ENCODE results near the gene MATN4.

MATN4 gene

GRCh38 chr20:45282700-45283550, 25.2 kb downstream of the MATN4 start:
- TF ChIP-seq, protein P1, sequence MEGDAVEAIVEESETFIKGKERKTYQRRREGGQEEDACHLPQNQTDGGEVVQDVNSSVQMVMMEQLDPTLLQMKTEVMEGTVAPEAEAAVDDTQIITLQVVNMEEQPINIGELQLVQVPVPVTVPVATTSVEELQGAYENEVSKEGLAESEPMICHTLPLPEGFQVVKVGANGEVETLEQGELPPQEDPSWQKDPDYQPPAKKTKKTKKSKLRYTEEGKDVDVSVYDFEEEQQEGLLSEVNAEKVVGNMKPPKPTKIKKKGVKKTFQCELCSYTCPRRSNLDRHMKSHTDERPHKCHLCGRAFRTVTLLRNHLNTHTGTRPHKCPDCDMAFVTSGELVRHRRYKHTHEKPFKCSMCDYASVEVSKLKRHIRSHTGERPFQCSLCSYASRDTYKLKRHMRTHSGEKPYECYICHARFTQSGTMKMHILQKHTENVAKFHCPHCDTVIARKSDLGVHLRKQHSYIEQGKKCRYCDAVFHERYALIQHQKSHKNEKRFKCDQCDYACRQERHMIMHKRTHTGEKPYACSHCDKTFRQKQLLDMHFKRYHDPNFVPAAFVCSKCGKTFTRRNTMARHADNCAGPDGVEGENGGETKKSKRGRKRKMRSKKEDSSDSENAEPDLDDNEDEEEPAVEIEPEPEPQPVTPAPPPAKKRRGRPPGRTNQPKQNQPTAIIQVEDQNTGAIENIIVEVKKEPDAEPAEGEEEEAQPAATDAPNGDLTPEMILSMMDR (IDR thresholded peaks at IDR 0.05; ENCODE audit: borderline replicate concordance, control extremely low read depth, extremely low read depth, insufficient read depth, missing control alignments): no peak
- in situ Hi-C loops (cut with MboI; ENCODE audit: low sequenced_read_pairs, unreplicated experiment): no loop called here
- DNase-seq (ENCODE audit: low spot score): no peak

GRCh38 chr20:45279992-45280391, 28.1 kb downstream of the MATN4 start:
- TF ChIP-seq, protein P1 (IDR thresholded peaks at IDR 0.05; ENCODE audit: borderline replicate concordance, control extremely low read depth, extremely low read depth, insufficient read depth, missing control alignments): no peak
- DNase-seq (ENCODE audit: low spot score): no peak
- in situ Hi-C loops (cut with MboI; ENCODE audit: low sequenced_read_pairs, unreplicated experiment): no loop called here

DNA sequence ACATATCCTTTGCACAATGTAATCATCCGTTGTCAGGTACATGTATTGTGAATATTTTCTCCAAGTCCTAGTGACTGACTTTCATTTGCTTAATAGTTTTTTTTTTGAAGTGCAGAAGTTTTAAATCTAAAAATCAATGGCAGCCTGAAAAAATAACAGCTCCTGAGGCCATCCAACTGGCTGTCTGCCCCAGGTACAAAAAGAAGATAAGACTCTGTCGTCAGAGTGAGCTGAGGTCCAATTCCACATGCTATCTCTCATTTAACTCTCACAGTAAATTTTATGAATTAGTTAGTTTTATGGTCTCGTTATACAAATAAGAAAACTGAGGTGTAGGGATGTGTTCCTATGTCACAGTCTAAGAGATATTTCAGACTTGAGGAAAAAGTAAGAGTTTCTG, 32.8 kb downstream of the MATN4 start:
- in situ Hi-C loops (cut with MboI; ENCODE audit: low sequenced_read_pairs, unreplicated experiment): no loop called here
- TF ChIP-seq, protein P1 (IDR thresholded peaks at IDR 0.05; ENCODE audit: borderline replicate concordance, control extremely low read depth, extremely low read depth, insufficient read depth, missing control alignments): no peak
- no peak for DNase-seq (ENCODE audit: low spot score)

- in situ Hi-C loops (cut with MboI; ENCODE audit: low sequenced_read_pairs, unreplicated experiment): no loop called here
- DNase-seq (ENCODE audit: low spot score): no peak
- TF ChIP-seq, protein P1 (IDR thresholded peaks at IDR 0.05; ENCODE audit: borderline replicate concordance, control extremely low read depth, extremely low read depth, insufficient read depth, missing control alignments): no peak
Observed at GRCh38 chr20:45269754-45270270, 38.3 kb downstream of the MATN4 start.

GRCh38 chr20:45269056-45269455, 39.0 kb downstream of the MATN4 start:
- in situ Hi-C loops (cut with MboI; ENCODE audit: low sequenced_read_pairs, unreplicated experiment): no loop called here
- TF ChIP-seq, protein P1 (IDR thresholded peaks at IDR 0.05; ENCODE audit: borderline replicate concordance, control extremely low read depth, extremely low read depth, insufficient read depth, missing control alignments): no peak
- DNase-seq (ENCODE audit: low spot score): no peak

GRCh38 chr20:45268531-45268930, 39.6 kb downstream of the MATN4 start:
- no peak for DNase-seq (ENCODE audit: low spot score)
- TF ChIP-seq, protein P1 (IDR thresholded peaks at IDR 0.05; ENCODE audit: borderline replicate concordance, control extremely low read depth, extremely low read depth, insufficient read depth, missing control alignments): no peak
- in situ Hi-C loops (cut with MboI; ENCODE audit: low sequenced_read_pairs, unreplicated experiment): no loop called here

All from GM13976 (cell line).